Right hindlimb (tissue), 1 donor: ENCODE measurements around the gene TMEM170B.

ENCODE experiments used
- DNase-seq: peaks from one replicate; pipeline ENCODE4 v3.0.0-alpha.2; 2018

TMEM170B gene

GRCh38 chr6:11621119-11621518 is 83.6 kb downstream of the TMEM170B start:
- DNase-seq, result no peak

GRCh38 chr6:11622156-11622555 is 84.6 kb downstream of the TMEM170B start:
- DNase-seq, result no peak

DNA sequence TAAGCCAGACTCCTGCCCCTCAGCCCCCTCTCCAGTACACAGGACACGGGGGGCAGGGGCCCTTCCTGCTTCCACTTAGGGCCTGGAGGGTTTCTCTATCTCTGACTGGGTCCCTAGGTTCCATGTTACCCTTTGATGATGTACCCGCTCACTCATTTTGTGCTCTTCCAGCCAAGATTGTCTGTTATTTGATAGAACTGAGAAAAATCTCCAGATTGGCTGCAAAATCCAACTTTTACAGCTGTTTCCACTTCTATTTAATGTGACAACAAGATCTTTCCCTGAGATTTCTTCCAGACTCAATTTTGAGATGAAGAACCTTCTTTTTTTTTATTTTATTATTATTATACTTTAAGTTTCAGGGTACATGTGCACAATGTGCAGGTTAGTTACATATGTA is 85.7 kb downstream of the TMEM170B start:
- DNase-seq, result no peak

- no peak for DNase-seq
Measured at GRCh38 chr6:11625302-11625701, 87.8 kb downstream of the TMEM170B start.

DNA sequence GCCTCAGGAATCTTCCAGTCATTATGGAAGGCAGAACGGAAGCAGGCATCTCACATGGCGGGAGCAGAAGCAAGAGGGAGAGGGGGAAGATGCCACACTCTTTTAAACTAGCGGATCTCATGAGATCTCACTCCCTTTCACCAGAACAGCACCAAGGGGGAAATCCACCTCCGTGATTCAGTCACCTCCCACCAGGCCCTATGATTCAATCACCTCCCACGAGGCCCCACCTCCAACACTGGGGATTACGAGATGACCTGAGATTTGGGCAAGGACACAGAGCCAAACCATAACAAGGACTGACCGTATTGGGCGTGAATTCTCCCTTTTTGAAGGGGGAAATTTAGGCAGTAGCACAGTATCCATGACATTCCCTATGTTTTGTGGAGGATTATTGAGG is 88.8 kb downstream of the TMEM170B start:
- no peak for DNase-seq

DNA sequence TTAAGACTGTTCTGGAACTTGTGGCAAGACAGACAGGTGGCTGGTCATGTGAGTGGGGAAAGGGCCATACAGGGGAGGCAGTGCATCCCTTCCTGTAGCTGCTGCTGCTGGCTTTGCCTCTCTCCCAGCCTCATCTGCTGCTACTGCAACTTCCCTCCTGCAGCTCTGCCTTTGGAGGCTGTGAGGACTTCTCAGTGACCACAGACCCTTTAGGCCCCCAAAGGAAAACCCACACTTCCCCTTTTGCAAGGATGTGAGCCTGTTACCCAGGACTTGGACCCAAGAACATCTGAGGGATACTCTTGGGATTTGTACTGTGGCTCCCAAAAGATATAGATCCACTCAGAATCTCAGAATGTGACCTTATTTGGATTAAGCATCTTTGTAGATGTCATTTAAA is 91.0 kb downstream of the TMEM170B start:
- DNase-seq, result no peak

- no peak for DNase-seq
Measured at GRCh38 chr6:11631008-11631407, 93.5 kb downstream of the TMEM170B start.

DNA sequence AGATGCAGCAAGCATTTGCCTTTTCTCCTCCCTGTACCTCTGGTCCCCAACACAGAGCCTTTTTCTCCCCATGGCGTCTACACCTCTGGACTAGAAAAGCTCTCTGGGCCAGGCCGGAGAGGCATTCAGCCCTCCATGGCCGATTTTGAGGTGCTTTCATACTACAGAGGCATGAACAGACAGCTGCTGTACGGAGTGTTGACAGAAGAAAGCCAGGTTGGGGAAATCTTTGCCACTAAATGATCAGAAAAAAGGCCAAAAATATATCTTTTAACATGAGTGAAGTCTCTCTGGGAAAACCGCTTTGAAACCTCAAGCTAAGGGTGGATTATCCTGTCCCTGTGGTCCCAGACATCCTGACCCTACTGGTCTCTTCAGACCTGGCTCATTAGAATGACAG is 94.0 kb downstream of the TMEM170B start:
- DNase-seq, result no peak

GRCh38 chr6:11632231-11632630 is 94.7 kb downstream of the TMEM170B start:
- no peak for DNase-seq

- DNase-seq, result no peak
Measured at GRCh38 chr6:11632795-11633511, 95.4 kb downstream of the TMEM170B start.
